A549 (cell line): Measurements from ENCODE around the gene SLC35F3.

Experiments
- CHD4 ChIP-seq: fragments of 200-600 bp; sonication (generic); IDR thresholded peaks from 2 replicates; pipeline ENCODE4 v1.6.1; 2016; ENCODE audit warnings: antibody characterized with exemption, mild to moderate bottlenecking, borderline replicate concordance
- EP300 ChIP-seq, 2 experiments: fragments of >200 bp; sonication (Bioruptor Twin); formaldehyde crosslinking; IDR thresholded peaks; 2 replicates in 1 of 2; 3 replicates in 1 of 2; pipeline ENCODE4 v1.6.1; 2016 to 2017
- FOXS1 ChIP-seq: fragments of 250-450 bp; sonication (Bioruptor Pico); IDR thresholded peaks from 2 replicates; pipeline ENCODE4 v1.5.0; 2020; ENCODE audit warnings: mild to moderate bottlenecking, moderate library complexity
- POLR2A ChIP-seq: IDR thresholded peaks from 2 replicates; pipeline ENCODE4 v1.6.1; 2012; ENCODE audit warnings: mild to moderate bottlenecking, low read length
- RFX5 ChIP-seq: fragments of 450-650 bp; IDR thresholded peaks from 2 replicates; pipeline ENCODE4 v1.7.1; 2014; ENCODE audit warnings: antibody characterized with exemption, mild to moderate bottlenecking, moderate library complexity
- TF ChIP-seq, protein P1 (sequence below): fragments of >200 bp; sonication (Bioruptor Twin); formaldehyde crosslinking; IDR thresholded peaks from 3 replicates; pipeline ENCODE4 v1.5.1; 2016

DNA sequence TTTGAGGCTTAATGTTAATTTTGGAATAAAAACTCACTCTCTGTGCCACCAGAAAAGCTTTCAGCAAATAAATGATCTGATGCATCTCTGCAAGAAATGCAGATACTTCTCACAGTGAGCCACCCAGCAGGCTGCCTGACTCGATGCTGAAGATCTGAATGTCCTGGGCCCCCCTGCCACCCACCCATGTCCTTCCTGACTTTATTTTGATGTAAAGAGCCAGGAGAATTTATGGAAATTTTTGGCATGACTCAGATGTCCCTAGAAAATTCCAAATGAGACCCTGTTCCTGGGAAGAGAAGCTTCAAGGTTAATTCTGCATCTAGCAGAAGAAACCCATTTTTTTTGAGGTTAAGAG is 406.0 kb downstream of the SLC35F3 start:
- TF ChIP-seq FOXS1 (CRISPR knock-in tag) = no peak
- TF ChIP-seq EP300 (IDR thresholded peaks at IDR 0.05) = no peak
- TF ChIP-seq POLR2A = no peak
- no peak for TF ChIP-seq CHD4
- TF ChIP-seq, protein P1, sequence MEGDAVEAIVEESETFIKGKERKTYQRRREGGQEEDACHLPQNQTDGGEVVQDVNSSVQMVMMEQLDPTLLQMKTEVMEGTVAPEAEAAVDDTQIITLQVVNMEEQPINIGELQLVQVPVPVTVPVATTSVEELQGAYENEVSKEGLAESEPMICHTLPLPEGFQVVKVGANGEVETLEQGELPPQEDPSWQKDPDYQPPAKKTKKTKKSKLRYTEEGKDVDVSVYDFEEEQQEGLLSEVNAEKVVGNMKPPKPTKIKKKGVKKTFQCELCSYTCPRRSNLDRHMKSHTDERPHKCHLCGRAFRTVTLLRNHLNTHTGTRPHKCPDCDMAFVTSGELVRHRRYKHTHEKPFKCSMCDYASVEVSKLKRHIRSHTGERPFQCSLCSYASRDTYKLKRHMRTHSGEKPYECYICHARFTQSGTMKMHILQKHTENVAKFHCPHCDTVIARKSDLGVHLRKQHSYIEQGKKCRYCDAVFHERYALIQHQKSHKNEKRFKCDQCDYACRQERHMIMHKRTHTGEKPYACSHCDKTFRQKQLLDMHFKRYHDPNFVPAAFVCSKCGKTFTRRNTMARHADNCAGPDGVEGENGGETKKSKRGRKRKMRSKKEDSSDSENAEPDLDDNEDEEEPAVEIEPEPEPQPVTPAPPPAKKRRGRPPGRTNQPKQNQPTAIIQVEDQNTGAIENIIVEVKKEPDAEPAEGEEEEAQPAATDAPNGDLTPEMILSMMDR = no peak
- no peak for TF ChIP-seq RFX5
